ENCODE data around the gene NCAN. TPM values are rescaled to one million over a fixed set of nuclear protein-coding genes. Genes with fewer than 3 reads are reported as not detected.

The NCAN gene
- total and polyA plus RNA-seq, 2 of the 13 experiments (the other 11 are each of a cell fraction or from before 2014, with no cell fraction given), result not detected

GRCh38 chr19:19214892-19215291, 3.1 kb downstream of the NCAN start (continued):
- TF ChIP-seq KLF11 (CRISPR knock-in tag; IDR thresholded peaks at IDR 0.05), result peak; percentile 89; the same call in 1 of the 2 replicates
- peak; percentile 80; the same call in 1 of the 2 replicates for TF ChIP-seq XBP1 (CRISPR knock-in tag; IDR thresholded peaks at IDR 0.05)
- TF ChIP-seq FIP1L1 (IDR thresholded peaks at IDR 0.05; ENCODE audit: borderline replicate concordance, insufficient read depth, low read depth, low read length), result no peak
- 0 out of 2 replicates have a peak, but pooled peaks have one; percentile 50 for TF ChIP-seq ZNF124 (CRISPR knock-in tag; IDR thresholded peaks at IDR 0.05)
- no peak for TF ChIP-seq FOXP1 (IDR thresholded peaks at IDR 0.05)
- TF ChIP-seq FOXP1 (CRISPR knock-in tag; IDR thresholded peaks at IDR 0.05), result no peak
- TF ChIP-seq, protein P1, sequence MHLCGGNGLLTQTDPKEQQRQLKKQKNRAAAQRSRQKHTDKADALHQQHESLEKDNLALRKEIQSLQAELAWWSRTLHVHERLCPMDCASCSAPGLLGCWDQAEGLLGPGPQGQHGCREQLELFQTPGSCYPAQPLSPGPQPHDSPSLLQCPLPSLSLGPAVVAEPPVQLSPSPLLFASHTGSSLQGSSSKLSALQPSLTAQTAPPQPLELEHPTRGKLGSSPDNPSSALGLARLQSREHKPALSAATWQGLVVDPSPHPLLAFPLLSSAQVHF (CRISPR knock-in tag; IDR thresholded peaks at IDR 0.05), result no peak
- TF ChIP-seq SRSF9 (IDR thresholded peaks at IDR 0.05; ENCODE audit: borderline replicate concordance, insufficient read depth, low read depth, low read length, poor library complexity, severe bottlenecking), result no peak
- TF ChIP-seq SMAD3 (CRISPR knock-in tag; IDR thresholded peaks at IDR 0.05), result peak; percentile 87
- TF ChIP-seq FOXA3 (CRISPR knock-in tag; IDR thresholded peaks at IDR 0.05), result 0 out of 2 replicates have a peak, but pooled peaks have one; percentile 23
- TF ChIP-seq MXD4 (CRISPR knock-in tag; IDR thresholded peaks at IDR 0.05), result peak; percentile 59; the same call in 1 of the 2 replicates
- no peak for TF ChIP-seq HNRNPH1 (optimal IDR thresholded peaks at IDR 0.05; ENCODE audit: low read depth, low read length)
- no peak for TF ChIP-seq HNRNPK (IDR thresholded peaks at IDR 0.05; ENCODE audit: low read depth, low read length, poor library complexity, severe bottlenecking)
- TF ChIP-seq POLR2A (IDR thresholded peaks at IDR 0.05; ENCODE audit: insufficient read depth in 1 of 2, low read depth in 2 of 2, low read length in 2 of 2), result no peak
- TF ChIP-seq, protein P2, sequence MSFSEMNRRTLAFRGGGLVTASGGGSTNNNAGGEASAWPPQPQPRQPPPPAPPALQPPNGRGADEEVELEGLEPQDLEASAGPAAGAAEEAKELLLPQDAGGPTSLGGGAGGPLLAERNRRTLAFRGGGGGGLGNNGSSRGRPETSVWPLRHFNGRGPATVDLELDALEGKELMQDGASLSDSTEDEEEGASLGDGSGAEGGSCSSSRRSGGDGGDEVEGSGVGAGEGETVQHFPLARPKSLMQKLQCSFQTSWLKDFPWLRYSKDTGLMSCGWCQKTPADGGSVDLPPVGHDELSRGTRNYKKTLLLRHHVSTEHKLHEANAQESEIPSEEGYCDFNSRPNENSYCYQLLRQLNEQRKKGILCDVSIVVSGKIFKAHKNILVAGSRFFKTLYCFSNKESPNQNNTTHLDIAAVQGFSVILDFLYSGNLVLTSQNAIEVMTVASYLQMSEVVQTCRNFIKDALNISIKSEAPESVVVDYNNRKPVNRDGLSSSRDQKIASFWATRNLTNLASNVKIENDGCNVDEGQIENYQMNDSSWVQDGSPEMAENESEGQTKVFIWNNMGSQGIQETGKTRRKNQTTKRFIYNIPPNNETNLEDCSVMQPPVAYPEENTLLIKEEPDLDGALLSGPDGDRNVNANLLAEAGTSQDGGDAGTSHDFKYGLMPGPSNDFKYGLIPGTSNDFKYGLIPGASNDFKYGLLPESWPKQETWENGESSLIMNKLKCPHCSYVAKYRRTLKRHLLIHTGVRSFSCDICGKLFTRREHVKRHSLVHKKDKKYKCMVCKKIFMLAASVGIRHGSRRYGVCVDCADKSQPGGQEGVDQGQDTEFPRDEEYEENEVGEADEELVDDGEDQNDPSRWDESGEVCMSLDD (CRISPR knock-in tag; IDR thresholded peaks at IDR 0.05; ENCODE audit: borderline replicate concordance), result peak; percentile 67; the same call in 1 of the 2 replicates
- peak; percentile 51; the same call in 1 of the 2 replicates for TF ChIP-seq ZNF335 (CRISPR knock-in tag; IDR thresholded peaks at IDR 0.05)
- peak; percentile 85 for TF ChIP-seq MEIS2 (CRISPR knock-in tag; IDR thresholded peaks at IDR 0.05)
- TF ChIP-seq BRF2 (CRISPR knock-in tag; IDR thresholded peaks at IDR 0.05), result no peak
- 0 out of 2 replicates have a peak, but pooled peaks have one; percentile 47 for TF ChIP-seq MYPOP (CRISPR knock-in tag; IDR thresholded peaks at IDR 0.05)
- TF ChIP-seq NRL (CRISPR knock-in tag; IDR thresholded peaks at IDR 0.05; ENCODE audit: borderline replicate concordance), result no peak; the same call in 1 of the 2 replicates
- TF ChIP-seq, protein P3, sequence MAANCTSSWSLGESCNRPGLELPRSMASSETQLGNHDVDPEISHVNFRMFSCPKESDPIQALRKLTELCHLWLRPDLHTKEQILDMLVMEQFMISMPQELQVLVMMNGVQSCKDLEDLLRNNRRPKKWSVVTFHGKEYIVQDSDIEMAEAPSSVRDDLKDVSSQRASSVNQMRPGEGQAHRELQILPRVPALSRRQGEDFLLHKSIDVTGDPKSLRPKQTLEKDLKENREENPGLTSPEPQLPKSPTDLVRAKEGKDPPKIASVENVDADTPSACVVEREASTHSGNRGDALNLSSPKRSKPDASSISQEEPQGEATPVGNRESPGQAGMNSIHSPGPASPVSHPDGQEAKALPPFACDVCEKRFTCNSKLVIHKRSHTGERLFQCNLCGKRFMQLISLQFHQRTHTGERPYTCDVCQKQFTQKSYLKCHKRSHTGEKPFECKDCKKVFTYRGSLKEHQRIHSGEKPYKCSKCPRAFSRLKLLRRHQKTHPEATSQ (CRISPR knock-in tag; IDR thresholded peaks at IDR 0.05; ENCODE audit: borderline replicate concordance), result no peak
- TF ChIP-seq NFKB2 (CRISPR knock-in tag; IDR thresholded peaks at IDR 0.05; ENCODE audit: borderline replicate concordance), result peak; percentile 93; the same call in 1 of the 2 replicates

All from HepG2 (cell line).